Kidney epithelial cell (primary cell): ENCODE results near the gene TACR1. TPM values are rescaled to one million over a fixed set of nuclear protein-coding genes. Genes with fewer than 3 reads are reported as not detected.

Experiments
- DNase-seq: peaks from one replicate; pipeline ENCODE4 v3.0.0-alpha.2; 2010; ENCODE audit warnings: low read depth
- H3K27me3 ChIP-seq: 2 replicates; pipeline ENCODE4 v1.6.0; 2011; ENCODE audit warnings: low read length; ENCODE audit not compliant: control insufficient read depth, insufficient read depth
- H3K36me3 ChIP-seq: 2 replicates; pipeline ENCODE4 v1.5.1; 2011; ENCODE audit warnings: low read length; ENCODE audit not compliant: control insufficient read depth, insufficient read depth
- H3K4me3 ChIP-seq: 2 replicates; pipeline ENCODE4 v1.5.1; 2011; ENCODE audit warnings: low read depth, mild to moderate bottlenecking, control low read depth, low read length
- CTCF ChIP-seq: IDR thresholded peaks from 2 replicates; pipeline ENCODE4 v1.5.1; 2011; ENCODE audit warnings: mild to moderate bottlenecking, moderate library complexity, low read length, control low read depth, inconsistent platforms; ENCODE audit not compliant: insufficient read depth, poor library complexity, severe bottlenecking
- total RNA-seq: library from RNA; depleted of rRNA; stranded (reverse); fragments of >200 nt; gene quantifications from 2 replicates; pipeline ENCODE4 v1.2.3, GENCODE V29; 2015

The TACR1 gene
- total RNA-seq, 1 donor from 2014 or later, result not detected

GRCh38 chr2:75010571-75010970 lies 188.7 kb downstream of the TACR1 start:
- no peak for TF ChIP-seq CTCF
- Histone ChIP-seq H3K27me3 (no peaks in the 10 kb centered on the region), H3K4me3 (no peak overlapping the region), H3K36me3 (no peaks in the 10 kb centered on the region)
- DNase-seq, result no peak

GRCh38 chr2:75007819-75008218 lies 191.5 kb downstream of the TACR1 start:
- no peaks in the 10 kb centered on the region for H3K36me3 ChIP-seq
- TF ChIP-seq CTCF, result no peak

GRCh38 chr2:75007061-75007460 lies 192.3 kb downstream of the TACR1 start:
- Histone ChIP-seq H3K4me3 (no peak overlapping the region), H3K27me3 (no peaks in the 10 kb centered on the region), H3K36me3 (no peaks in the 10 kb centered on the region)
- DNase-seq, result no peak
- no peak for TF ChIP-seq CTCF

More at GRCh38 chr2:75007819-75008218, 191.5 kb downstream of the TACR1 start:
- no peak for DNase-seq
- no peaks in the 10 kb centered on the region for H3K27me3 ChIP-seq
- no peak overlapping the region for H3K4me3 ChIP-seq

GRCh38 chr2:75006041-75006440 lies 193.3 kb downstream of the TACR1 start:
- Histone ChIP-seq H3K27me3 (no peaks in the 10 kb centered on the region), H3K4me3 (no peak overlapping the region), H3K36me3 (no peaks in the 10 kb centered on the region)
- DNase-seq, result no peak
- TF ChIP-seq CTCF, result no peak

GRCh38 chr2:75003773-75004172 lies 195.5 kb downstream of the TACR1 start:
- no peaks in the 10 kb centered on the region for H3K36me3 ChIP-seq
- no peak overlapping the region for H3K4me3 ChIP-seq
- no peak for TF ChIP-seq CTCF
- no peak for DNase-seq
- no peaks in the 10 kb centered on the region for H3K27me3 ChIP-seq

- no peaks in the 10 kb centered on the region for H3K36me3 ChIP-seq
- no peak for TF ChIP-seq CTCF
Observed at GRCh38 chr2:75003276-75003675, 196.0 kb downstream of the TACR1 start.

More at GRCh38 chr2:75003276-75003675, 196.0 kb downstream of the TACR1 start:
- no peak for DNase-seq
- Histone ChIP-seq H3K27me3 (no peaks in the 10 kb centered on the region), H3K4me3 (no peak overlapping the region)
